ENCODE measurements around the gene SLC39A10. TPM values are rescaled to one million over a fixed set of nuclear protein-coding genes. Genes with fewer than 3 reads are reported as not detected.

The SLC39A10 gene
- total and polyA plus RNA-seq, 2 donors (not counting 3 experiments of a cell fraction or from before 2014, with no cell fraction given), result 11.4 to 39.9 TPM

DNA sequence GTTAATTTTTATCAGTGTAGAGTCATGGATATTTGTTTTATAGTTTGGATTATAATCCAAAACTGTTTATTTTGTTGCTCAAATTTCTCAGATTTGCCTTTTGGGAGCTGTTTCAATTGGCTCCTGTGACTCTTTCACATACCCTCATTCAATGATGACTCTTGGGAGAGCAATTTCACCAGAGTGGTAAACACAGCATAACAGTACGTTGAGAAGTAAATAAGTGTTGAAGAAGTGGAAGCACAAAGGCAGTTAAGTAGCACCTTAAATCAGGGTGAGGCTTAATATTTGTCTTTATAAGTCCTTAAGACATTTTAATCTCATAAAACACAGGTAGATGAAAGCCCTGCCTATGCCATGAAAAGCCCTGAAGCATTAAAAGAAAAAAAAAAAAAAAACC lies 17.1 kb upstream of the SLC39A10 start:
- BruUV-seq (replicated peaks), result no TSS peak
- DNase-seq (ENCODE audit: low read depth, low spot score) (no peak), FAIRE-seq (no peak)
- Histone ChIP-seq H3K9ac (replicated peaks; ENCODE audit: extremely low read depth, insufficient read depth, low read length) (no peak overlapping the region), H2AFZ (ENCODE audit: low read depth, low read length) (no peak overlapping the region), H3K36me3 (ENCODE audit: control insufficient read depth in 2 of 2, extremely low read depth in 1 of 2, insufficient read depth in 2 of 2, low read length in 2 of 2) (no peaks in the 10 kb centered on the region), H3K4me1 (ENCODE audit: control insufficient read depth, extremely low read depth, insufficient read depth, low read length) (no peaks in the 10 kb centered on the region), H3K79me2 (ENCODE audit: control insufficient read depth, insufficient read depth, low read length) (no peaks in the 10 kb centered on the region), H3K27ac (ENCODE audit: insufficient read depth, low read depth, low read length) (no peak overlapping the region), H3K27me3 (ENCODE audit: control insufficient read depth in 2 of 2, insufficient read depth in 2 of 2, low read length in 2 of 2) (peaks cover 0 to 1% of the 10 kb centered on the region in 2 experiments), H3K9me1 (replicated peaks; ENCODE audit: control insufficient read depth, extremely low read depth, insufficient read depth, low read length) (no peaks in the 10 kb centered on the region), H4K20me1 (replicated peaks; ENCODE audit: control insufficient read depth, extremely low read depth, insufficient read depth, low read length) (no peaks in the 10 kb centered on the region), H3K4me2 (ENCODE audit: insufficient read depth, low read length) (no peak overlapping the region), H3K9me3 (replicated peaks; ENCODE audit: control insufficient read depth, insufficient read depth, low read length) (no peaks in the 10 kb centered on the region), H3K4me3 (replicated peaks in 1 of 3; ENCODE audit: insufficient read depth in 1 of 3, low read depth in 1 of 3, low read length in 3 of 3) (no peak overlapping the region)
- POLR2A ChIA-PET, result no interaction called here
- intact Hi-C loops (cut with micrococcal nuclease) (no loop called here), dilution Hi-C loops (cut with MboI; ENCODE audit: extremely low pct_ligation_motif_present, low sequenced_read_pairs) (no loop called here)
- CTCF ChIA-PET, result no interaction called here
- TF ChIP-seq JUN (IDR thresholded peaks at IDR 0.05; ENCODE audit: borderline replicate concordance, insufficient read depth, insufficient read length, low read depth) (no peak), GATA2 (IDR thresholded peaks at IDR 0.05; ENCODE audit: insufficient read depth, insufficient read length, low read depth, low read length) (no peak), FOS (IDR thresholded peaks at IDR 0.05; ENCODE audit: borderline replicate concordance, insufficient read depth, low read length) (no peak), MYC (IDR thresholded peaks at IDR 0.05; ENCODE audit: low read depth, low read length) (no peak), POLR2A (IDR thresholded peaks at IDR 0.05; ENCODE audit: low read depth, low read length) (no peak), EZH2 (IDR thresholded peaks at IDR 0.05; ENCODE audit: borderline replicate concordance, low read depth, low read length, severe bottlenecking) (no peak), POLR2AphosphoS5 (IDR thresholded peaks at IDR 0.05; ENCODE audit: insufficient read depth, low read depth, low read length) (no peak)
- TF ChIP-seq, protein P1, sequence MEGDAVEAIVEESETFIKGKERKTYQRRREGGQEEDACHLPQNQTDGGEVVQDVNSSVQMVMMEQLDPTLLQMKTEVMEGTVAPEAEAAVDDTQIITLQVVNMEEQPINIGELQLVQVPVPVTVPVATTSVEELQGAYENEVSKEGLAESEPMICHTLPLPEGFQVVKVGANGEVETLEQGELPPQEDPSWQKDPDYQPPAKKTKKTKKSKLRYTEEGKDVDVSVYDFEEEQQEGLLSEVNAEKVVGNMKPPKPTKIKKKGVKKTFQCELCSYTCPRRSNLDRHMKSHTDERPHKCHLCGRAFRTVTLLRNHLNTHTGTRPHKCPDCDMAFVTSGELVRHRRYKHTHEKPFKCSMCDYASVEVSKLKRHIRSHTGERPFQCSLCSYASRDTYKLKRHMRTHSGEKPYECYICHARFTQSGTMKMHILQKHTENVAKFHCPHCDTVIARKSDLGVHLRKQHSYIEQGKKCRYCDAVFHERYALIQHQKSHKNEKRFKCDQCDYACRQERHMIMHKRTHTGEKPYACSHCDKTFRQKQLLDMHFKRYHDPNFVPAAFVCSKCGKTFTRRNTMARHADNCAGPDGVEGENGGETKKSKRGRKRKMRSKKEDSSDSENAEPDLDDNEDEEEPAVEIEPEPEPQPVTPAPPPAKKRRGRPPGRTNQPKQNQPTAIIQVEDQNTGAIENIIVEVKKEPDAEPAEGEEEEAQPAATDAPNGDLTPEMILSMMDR (IDR thresholded peaks at IDR 0.05; ENCODE audit: extremely low read depth in 1 of 2, insufficient read depth in 1 of 2, low read depth in 1 of 2, low read length in 2 of 2), result no peak
- TF ChIP-seq, protein P2, sequence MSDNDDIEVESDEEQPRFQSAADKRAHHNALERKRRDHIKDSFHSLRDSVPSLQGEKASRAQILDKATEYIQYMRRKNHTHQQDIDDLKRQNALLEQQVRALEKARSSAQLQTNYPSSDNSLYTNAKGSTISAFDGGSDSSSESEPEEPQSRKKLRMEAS (IDR thresholded peaks at IDR 0.05; ENCODE audit: insufficient read depth, insufficient read length), result no peak
